Activated naive CD4-positive, alpha-beta T cell treated with anti-CD3 and anti-CD28 coated beads, Interleukin-2, amount 10 ng/mL, durations not matched to agents 7 days and 5 days (primary cell): ENCODE results near the gene SAPCD2.

ENCODE experiments used
- CTCF ChIA-PET: fragments of 350-600 bp; sonication (Branson Sonifier 250); formaldehyde crosslinking; loops from one replicate; lab custom pipeline; 2021; ENCODE audit warnings: antibody characterized with exemption; lab: Charles Lee
- DNase-seq: peaks from one replicate; pipeline ENCODE4 v3.0.0-alpha.2; 2020
- H3K27ac Mint-ChIP-seq: one replicate; pipeline ENCODE4 v1.8.0; 2021; ENCODE audit warnings: mild to moderate bottlenecking, moderate library complexity, mixed read lengths
- H3K27me3 Mint-ChIP-seq: one replicate; pipeline ENCODE4 v1.8.0; 2021; ENCODE audit warnings: mild to moderate bottlenecking, mixed read lengths
- H3K36me3 Mint-ChIP-seq: one replicate; pipeline ENCODE4 v1.8.0; 2021; ENCODE audit warnings: mixed read lengths
- H3K4me1 Mint-ChIP-seq: one replicate; pipeline ENCODE4 v1.8.0; 2021; ENCODE audit warnings: mixed read lengths
- H3K4me3 Mint-ChIP-seq: one replicate; pipeline ENCODE4 v1.8.0; 2021; ENCODE audit warnings: mild to moderate bottlenecking, moderate library complexity, mixed read lengths
- H3K9me3 Mint-ChIP-seq: one replicate; pipeline ENCODE4 v1.8.0; 2021; ENCODE audit warnings: mixed read lengths

Gene SAPCD2

GRCh38 chr9:137018761-137019559 is 51.4 kb downstream of the SAPCD2 start:
- no peak overlapping the region for H3K27ac Mint-ChIP-seq
- CTCF ChIA-PET = interaction anchor here (3.9 kb wide), 1 partner anchor 11 kb away, joined by 22 read pairs; the partner anchor contains the start of gene ABCA2
- DNase-seq = no peak
- no peaks in the 10 kb centered on the region for H3K9me3 Mint-ChIP-seq
- no peak overlapping the region for H3K4me3 Mint-ChIP-seq
- H3K27me3 Mint-ChIP-seq = no peaks in the 10 kb centered on the region
- H3K4me1 Mint-ChIP-seq = peaks cover 3% of the 10 kb centered on the region
- peaks cover 8% of the 10 kb centered on the region for H3K36me3 Mint-ChIP-seq

GRCh38 chr9:137017791-137018497 is 52.4 kb downstream of the SAPCD2 start:
- CTCF ChIA-PET = interaction anchor here (1.0 kb wide), 1 partner anchor 17 kb away, joined by 3 read pairs; no protein-coding TSS in a partner anchor

GRCh38 chr9:137017071-137017470 is 53.3 kb downstream of the SAPCD2 start:
- no peaks in the 10 kb centered on the region for H3K9me3 Mint-ChIP-seq
- no peak for DNase-seq
- H3K36me3 Mint-ChIP-seq = peaks cover 8% of the 10 kb centered on the region
- H3K4me3 Mint-ChIP-seq = no peak overlapping the region
- H3K27me3 Mint-ChIP-seq = no peaks in the 10 kb centered on the region
- peaks cover under 1% of the 10 kb centered on the region for H3K4me1 Mint-ChIP-seq
- no peak overlapping the region for H3K27ac Mint-ChIP-seq
- CTCF ChIA-PET = interaction anchor here (1.0 kb wide), 1 partner anchor 18 kb away, joined by 3 read pairs; no protein-coding TSS in a partner anchor

More at GRCh38 chr9:137017791-137018497, 52.4 kb downstream of the SAPCD2 start:
- DNase-seq = no peak
- H3K9me3 Mint-ChIP-seq = no peaks in the 10 kb centered on the region
- no peaks in the 10 kb centered on the region for H3K27me3 Mint-ChIP-seq
- H3K4me3 Mint-ChIP-seq = no peak overlapping the region
- H3K27ac Mint-ChIP-seq = no peak overlapping the region
- peaks cover 8% of the 10 kb centered on the region for H3K36me3 Mint-ChIP-seq
- peaks cover 3% of the 10 kb centered on the region for H3K4me1 Mint-ChIP-seq

GRCh38 chr9:137016436-137016835 is 53.9 kb downstream of the SAPCD2 start:
- H3K4me1 Mint-ChIP-seq = no peaks in the 10 kb centered on the region
- CTCF ChIA-PET = interaction anchor here (1.0 kb wide), 1 partner anchor 19 kb away, joined by 3 read pairs; no protein-coding TSS in a partner anchor

GRCh38 chr9:137015976-137016375 is 54.4 kb downstream of the SAPCD2 start:
- Mint-ChIP-seq H3K27me3 (no peaks in the 10 kb centered on the region), H3K4me1 (no peaks in the 10 kb centered on the region), H3K4me3 (no peak overlapping the region), H3K36me3 (peaks cover 9% of the 10 kb centered on the region), H3K9me3 (no peaks in the 10 kb centered on the region), H3K27ac (no peak overlapping the region)
- DNase-seq = no peak
- CTCF ChIA-PET = interaction anchor here (1.0 kb wide), 1 partner anchor 19 kb away, joined by 3 read pairs; no protein-coding TSS in a partner anchor

More at GRCh38 chr9:137016436-137016835, 53.9 kb downstream of the SAPCD2 start:
- no peaks in the 10 kb centered on the region for H3K9me3 Mint-ChIP-seq
- H3K4me3 Mint-ChIP-seq = no peak overlapping the region
- no peak overlapping the region for H3K27ac Mint-ChIP-seq
- H3K27me3 Mint-ChIP-seq = no peaks in the 10 kb centered on the region
- no peak for DNase-seq
- peaks cover 8% of the 10 kb centered on the region for H3K36me3 Mint-ChIP-seq

GRCh38 chr9:137015540-137015930 is 54.8 kb downstream of the SAPCD2 start:
- Mint-ChIP-seq H3K4me3 (no peak overlapping the region), H3K27ac (no peak overlapping the region), H3K27me3 (no peaks in the 10 kb centered on the region), H3K4me1 (no peaks in the 10 kb centered on the region), H3K9me3 (no peaks in the 10 kb centered on the region), H3K36me3 (peaks cover 10% of the 10 kb centered on the region)
- CTCF ChIA-PET = no interaction called here
- DNase-seq = no peak

DNA sequence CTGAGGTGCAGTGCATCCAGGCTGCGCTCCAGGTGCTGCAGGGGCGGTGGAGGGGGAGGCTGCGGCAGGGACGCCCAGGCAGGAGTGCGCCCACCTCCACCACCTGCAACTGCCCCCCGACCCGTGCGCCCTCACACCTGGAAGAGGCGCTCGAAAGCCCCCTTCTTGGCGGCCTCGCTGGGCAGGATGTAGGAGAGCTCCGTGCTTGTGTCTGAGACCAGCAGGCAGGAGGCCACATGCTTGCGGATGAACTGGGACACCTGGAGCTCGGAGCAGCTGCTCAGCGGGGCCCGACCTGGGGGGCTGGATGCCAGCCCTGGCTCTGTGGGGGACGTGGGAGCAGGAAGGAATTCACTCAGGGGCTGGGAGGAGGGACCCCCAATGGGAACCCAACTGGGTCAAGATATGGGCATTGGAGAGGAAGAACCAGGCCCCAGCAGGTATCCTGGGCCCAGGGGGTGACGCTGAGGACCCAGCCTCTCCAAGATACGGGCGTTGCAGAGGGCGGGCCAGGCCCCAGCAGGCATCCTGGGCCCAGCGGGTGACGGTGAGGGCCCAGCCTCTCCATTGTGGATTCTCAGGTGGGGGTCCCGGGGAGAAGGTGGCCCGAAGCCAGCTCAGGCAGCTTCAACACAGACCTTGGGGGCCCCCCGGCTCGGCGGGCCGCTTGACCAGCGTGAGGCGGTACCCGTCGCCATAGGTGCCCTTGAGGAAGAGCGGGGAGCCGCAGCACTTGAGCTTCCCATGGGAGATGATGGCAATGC is 55.4 kb downstream of the SAPCD2 start:
- H3K9me3 Mint-ChIP-seq = no peaks in the 10 kb centered on the region
- no peak overlapping the region for H3K27ac Mint-ChIP-seq
- peaks cover 11% of the 10 kb centered on the region for H3K36me3 Mint-ChIP-seq
- H3K4me3 Mint-ChIP-seq = no peak overlapping the region
- CTCF ChIA-PET = no interaction called here
- no peaks in the 10 kb centered on the region for H3K4me1 Mint-ChIP-seq
- DNase-seq = no peak
- no peaks in the 10 kb centered on the region for H3K27me3 Mint-ChIP-seq

- Mint-ChIP-seq H3K4me3 (no peak overlapping the region), H3K27ac (no peak overlapping the region), H3K27me3 (no peaks in the 10 kb centered on the region), H3K9me3 (no peaks in the 10 kb centered on the region), H3K4me1 (no peaks in the 10 kb centered on the region), H3K36me3 (peaks cover 11% of the 10 kb centered on the region)
- DNase-seq = no peak
- CTCF ChIA-PET = interaction anchor here (0.6 kb wide), 1 partner anchor 203 kb away, joined by 4 read pairs; a partner anchor contains a TSS
These were observed 56.2 kb downstream of the SAPCD2 start for GRCh38 chr9:137014166-137014565.

DNA sequence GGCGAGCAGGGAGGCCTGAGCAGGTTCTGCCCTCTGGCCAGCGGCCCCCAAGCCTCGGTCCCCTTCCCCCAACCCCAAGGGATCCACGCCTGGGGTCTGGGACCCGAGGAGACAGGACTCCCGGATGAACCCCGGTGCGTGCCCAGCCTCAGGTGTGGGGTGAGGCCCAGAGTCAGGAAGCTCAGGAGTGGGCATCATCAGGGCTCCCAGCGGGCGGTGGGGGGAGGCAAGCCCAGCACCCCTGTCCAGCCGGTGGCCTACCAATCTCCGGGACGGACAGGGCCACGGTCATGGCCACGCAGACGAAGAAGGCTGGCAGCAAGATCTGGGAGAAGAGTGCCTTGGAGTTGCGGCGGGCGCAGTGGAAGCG is 56.8 kb downstream of the SAPCD2 start:
- Mint-ChIP-seq H3K36me3 (peaks cover 11% of the 10 kb centered on the region), H3K27me3 (no peaks in the 10 kb centered on the region), H3K27ac (no peak overlapping the region), H3K4me3 (no peak overlapping the region), H3K9me3 (no peaks in the 10 kb centered on the region), H3K4me1 (no peaks in the 10 kb centered on the region)
- CTCF ChIA-PET = no interaction called here
- DNase-seq = no peak

- no peak for DNase-seq
- Mint-ChIP-seq H3K4me3 (no peak overlapping the region), H3K36me3 (peaks cover 11% of the 10 kb centered on the region), H3K27ac (no peak overlapping the region), H3K9me3 (no peaks in the 10 kb centered on the region), H3K27me3 (no peaks in the 10 kb centered on the region), H3K4me1 (no peaks in the 10 kb centered on the region)
- CTCF ChIA-PET = no interaction called here
These were observed 57.4 kb downstream of the SAPCD2 start for GRCh38 chr9:137012694-137013570.
